BLaER1 treated with 17β-estradiol and CSF1 and Interleukin-3, amounts not matched to agents 10 nM and 100 nM (cell line): Measurements from ENCODE around the gene RELA.

Source experiments
- H3K27ac ChIP-seq, 11 experiments: shearing (Covaris generic); formaldehyde crosslinking; 2 replicates each; pipeline ENCODE4 v1.8.1; 2022
- H3K27me3 ChIP-seq, 11 experiments: shearing (Covaris generic); formaldehyde crosslinking; 2 replicates each; pipeline ENCODE4 v1.8.1; 2022
- H3K36me3 ChIP-seq, 11 experiments: shearing (Covaris generic); formaldehyde crosslinking; 2 replicates each; pipeline ENCODE4 v1.8.1; 2022
- H3K4me1 ChIP-seq, 10 experiments: shearing (Covaris generic); formaldehyde crosslinking; 2 replicates each; pipeline ENCODE4 v1.8.1; 2022
- H3K4me2 ChIP-seq, 11 experiments: shearing (Covaris generic); formaldehyde crosslinking; 2 replicates each; pipeline ENCODE4 v1.8.1; 2022
- H3K4me3 ChIP-seq, 10 experiments: shearing (Covaris generic); formaldehyde crosslinking; 2 replicates each; pipeline ENCODE4 v1.8.1; 2022
- H3K9ac ChIP-seq, 11 experiments: shearing (Covaris generic); formaldehyde crosslinking; 2 replicates each; pipeline ENCODE4 v1.8.1; 2022
- H3K9me3 ChIP-seq, 11 experiments: shearing (Covaris generic); formaldehyde crosslinking; replicated peaks in 1 of 11; 2 replicates each; pipeline ENCODE4 v1.8.1; 2022
- H4K20me1 ChIP-seq, 11 experiments: shearing (Covaris generic); formaldehyde crosslinking; 2 replicates each; pipeline ENCODE4 v1.8.1; 2022
- Cebpa-rat ChIP-seq, 11 experiments: shearing (Covaris generic); IDR thresholded peaks; 2 replicates each; pipeline ENCODE4 v1.8.1; 2022

The RELA gene

GRCh38 chr11:65637794-65638419 lies 24.8 kb downstream of the RELA start, which contains the start of gene SIPA1:
Gene SIPA1, plus strand, starts transcription at chr11:65638101. Its CDS starts 2,821 bp downstream, at chr11:65640922.
- TF ChIP-seq Cebpa-rat (IDR thresholded peaks at IDR 0.05), result no peak
- Histone ChIP-seq H3K4me3 (peak within 1 kb of the TSS; percentile 69 to 94 (median 76)), H3K27me3 (no peaks in the 10 kb centered on the region), H4K20me1 (peaks cover 0 to 61% (median 11%) of the 10 kb centered on the region in 11 experiments; a peak in 14 of 22 replicates), H3K9me3 (no peaks in the 10 kb centered on the region), H3K36me3 (peaks cover 54 to 67% (median 60%) of the 10 kb centered on the region in 11 experiments), H3K9ac (peak within 1 kb of the TSS; percentile 84 to 96 (median 88)), H3K4me1 (peaks cover 74 to 85% (median 78%) of the 10 kb centered on the region in 10 experiments), H3K4me2 (peak within 1 kb of the TSS; percentile 89 to 100 (median 98)), H3K27ac (peak within 1 kb of the TSS; percentile 62 to 100 (median 97); a peak in 21 of 22 replicates)

GRCh38 chr11:65637032-65637557 lies 25.6 kb downstream of the RELA start:
- peak overlapping the region in 4 of 10 experiments; percentile 71 to 78 (median 76); a peak in 5 of 20 replicates for H3K4me3 ChIP-seq
- no peaks in the 10 kb centered on the region for H3K9me3 ChIP-seq
- peak overlapping the region; percentile 89 to 100 (median 98) for H3K4me2 ChIP-seq
- H3K27me3 ChIP-seq, result no peaks in the 10 kb centered on the region
- H3K9ac ChIP-seq, result peak overlapping the region; percentile 84 to 96 (median 88); a peak in 16 of 22 replicates
- no peak for TF ChIP-seq Cebpa-rat (IDR thresholded peaks at IDR 0.05)
- peak overlapping the region in 8 of 11 experiments; percentile 94 to 100 (median 98); a peak in 9 of 22 replicates for H3K27ac ChIP-seq
- peaks cover 73 to 85% (median 77%) of the 10 kb centered on the region in 10 experiments for H3K4me1 ChIP-seq
- H4K20me1 ChIP-seq, result peaks cover 0 to 61% (median 13%) of the 10 kb centered on the region in 11 experiments; a peak in 14 of 22 replicates
- H3K36me3 ChIP-seq, result peaks cover 46 to 67% (median 54%) of the 10 kb centered on the region in 11 experiments

- no peaks in the 10 kb centered on the region for H3K27me3 ChIP-seq
- H3K9me3 ChIP-seq, result no peaks in the 10 kb centered on the region
- peak overlapping the region in 10 of 11 experiments; percentile 89 to 100 (median 98); a peak in 15 of 22 replicates for H3K4me2 ChIP-seq
- H3K4me1 ChIP-seq, result peaks cover 70 to 85% (median 77%) of the 10 kb centered on the region in 10 experiments
- peak overlapping the region in 6 of 11 experiments; percentile 63 to 96 (median 94); a peak in 7 of 22 replicates for H3K9ac ChIP-seq
- H4K20me1 ChIP-seq, result peaks cover 0 to 63% (median 13%) of the 10 kb centered on the region in 11 experiments; a peak in 14 of 22 replicates
- H3K4me3 ChIP-seq, result no peak overlapping the region
- no peak for TF ChIP-seq Cebpa-rat (IDR thresholded peaks at IDR 0.05)
- H3K36me3 ChIP-seq, result peaks cover 47 to 67% (median 53%) of the 10 kb centered on the region in 11 experiments
- H3K27ac ChIP-seq, result peak overlapping the region in 1 of 11 experiments; percentile 100; a peak in 2 of 22 replicates
Measured at GRCh38 chr11:65636108-65637031, 26.3 kb downstream of the RELA start.

GRCh38 chr11:65634905-65635731 lies 27.6 kb downstream of the RELA start:
- Histone ChIP-seq H3K27me3 (no peaks in the 10 kb centered on the region), H3K4me2 (no peak overlapping the region), H3K27ac (peak overlapping the region in 4 of 11 experiments; percentile 41 to 58 (median 52); a peak in 4 of 22 replicates), H4K20me1 (peaks cover 0 to 75% (median 13%) of the 10 kb centered on the region in 11 experiments; a peak in 14 of 22 replicates), H3K36me3 (peaks cover 57 to 74% (median 62%) of the 10 kb centered on the region in 11 experiments), H3K4me3 (no peak overlapping the region), H3K4me1 (peaks cover 58 to 78% (median 65%) of the 10 kb centered on the region in 10 experiments), H3K9ac (peak overlapping the region in 3 of 11 experiments; percentile 5 to 63 (median 53); a peak in 3 of 22 replicates), H3K9me3 (no peaks in the 10 kb centered on the region)
- TF ChIP-seq Cebpa-rat (IDR thresholded peaks at IDR 0.05), result no peak

GRCh38 chr11:65634440-65634839 lies 28.3 kb downstream of the RELA start:
- TF ChIP-seq Cebpa-rat (IDR thresholded peaks at IDR 0.05), result no peak
- Histone ChIP-seq H3K36me3 (peaks cover 63 to 80% (median 69%) of the 10 kb centered on the region in 11 experiments), H3K27ac (peak overlapping the region in 9 of 11 experiments; percentile 22 to 58 (median 42); a peak in 14 of 22 replicates), H3K4me3 (no peak overlapping the region), H3K9ac (peak overlapping the region in 8 of 11 experiments; percentile 37 to 58 (median 52); a peak in 10 of 22 replicates), H3K4me1 (peaks cover 51 to 71% (median 58%) of the 10 kb centered on the region in 10 experiments), H3K27me3 (no peaks in the 10 kb centered on the region), H4K20me1 (peaks cover 0 to 82% (median 13%) of the 10 kb centered on the region in 11 experiments; a peak in 14 of 22 replicates), H3K9me3 (no peaks in the 10 kb centered on the region), H3K4me2 (peak overlapping the region in 10 of 11 experiments; percentile 59 to 80 (median 72); a peak in 14 of 22 replicates)

- H3K9me3 ChIP-seq, result no peaks in the 10 kb centered on the region
- peak overlapping the region in 9 of 11 experiments; percentile 29 to 58 (median 52); a peak in 17 of 22 replicates for H3K9ac ChIP-seq
- peaks cover 47 to 67% (median 54%) of the 10 kb centered on the region in 10 experiments for H3K4me1 ChIP-seq
- peak overlapping the region; percentile 42 to 80 (median 72); a peak in 21 of 22 replicates for H3K4me2 ChIP-seq
- peak overlapping the region in 9 of 11 experiments; percentile 22 to 58 (median 42); a peak in 15 of 22 replicates for H3K27ac ChIP-seq
- no peak for TF ChIP-seq Cebpa-rat (IDR thresholded peaks at IDR 0.05)
- peaks cover 67 to 84% (median 73%) of the 10 kb centered on the region in 11 experiments for H3K36me3 ChIP-seq
- peaks cover 0 to 83% (median 13%) of the 10 kb centered on the region in 11 experiments; a peak in 14 of 22 replicates for H4K20me1 ChIP-seq
- no peak overlapping the region for H3K4me3 ChIP-seq
- H3K27me3 ChIP-seq, result no peaks in the 10 kb centered on the region
Measured at GRCh38 chr11:65634109-65634436, 28.6 kb downstream of the RELA start.

GRCh38 chr11:65633390-65634108 lies 29.2 kb downstream of the RELA start:
- peaks cover 43 to 62% (median 49%) of the 10 kb centered on the region in 10 experiments for H3K4me1 ChIP-seq
- H3K4me3 ChIP-seq, result no peak overlapping the region
- no peak for TF ChIP-seq Cebpa-rat (IDR thresholded peaks at IDR 0.05)
- peak overlapping the region; percentile 22 to 58 (median 45); a peak in 18 of 22 replicates for H3K9ac ChIP-seq
- peak overlapping the region; percentile 42 to 80 (median 72) for H3K4me2 ChIP-seq
- no peaks in the 10 kb centered on the region for H3K9me3 ChIP-seq
- no peaks in the 10 kb centered on the region for H3K27me3 ChIP-seq
- H3K27ac ChIP-seq, result peak overlapping the region in 8 of 11 experiments; percentile 23 to 58 (median 46); a peak in 16 of 22 replicates
- peaks cover 72 to 89% (median 78%) of the 10 kb centered on the region in 11 experiments for H3K36me3 ChIP-seq
- H4K20me1 ChIP-seq, result peaks cover 0 to 83% (median 13%) of the 10 kb centered on the region in 11 experiments; a peak in 14 of 22 replicates
